Measurements from ENCODE around the gene CTNNA3. TPM values are rescaled to one million over a fixed set of nuclear protein-coding genes. Genes with fewer than 3 reads are reported as not detected.

Gene CTNNA3
- total and polyA plus RNA-seq, 2 donors, result 2.0 to 26.1 TPM

DNA sequence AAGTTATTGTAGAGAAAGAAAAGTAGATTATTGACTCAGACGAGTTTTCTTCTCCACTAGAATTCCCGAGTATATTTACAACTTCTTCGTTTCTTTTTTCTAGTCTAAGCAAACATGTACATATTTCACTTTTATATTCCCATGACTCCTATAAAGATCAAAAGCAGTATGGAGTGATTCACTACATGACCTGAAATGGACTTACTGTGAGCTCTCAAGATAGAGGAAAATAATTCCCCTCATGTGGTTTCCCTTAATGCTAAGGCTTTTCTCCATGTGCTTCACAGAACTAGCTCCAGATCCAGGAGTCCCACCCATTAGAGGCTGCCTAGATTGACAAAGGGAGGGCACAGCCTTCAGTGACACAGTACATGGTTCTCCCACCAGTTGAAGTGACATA, 1593.2 kb downstream of the CTNNA3 start:
- Histone ChIP-seq H3K4me1 (ENCODE audit: insufficient read depth) (no peaks in the 10 kb centered on the region), H3K27ac (ENCODE audit: low read depth) (no peak overlapping the region), H3K36me3 (ENCODE audit: insufficient read depth) (no peaks in the 10 kb centered on the region), H3K4me3 (ENCODE audit: low read depth, low read length) (no peak overlapping the region)
- no peak for DNase-seq (ENCODE audit: extremely low spot score)
- WGBS, result 49% methylated on average over 3 of the region's 3 CpGs

DNA sequence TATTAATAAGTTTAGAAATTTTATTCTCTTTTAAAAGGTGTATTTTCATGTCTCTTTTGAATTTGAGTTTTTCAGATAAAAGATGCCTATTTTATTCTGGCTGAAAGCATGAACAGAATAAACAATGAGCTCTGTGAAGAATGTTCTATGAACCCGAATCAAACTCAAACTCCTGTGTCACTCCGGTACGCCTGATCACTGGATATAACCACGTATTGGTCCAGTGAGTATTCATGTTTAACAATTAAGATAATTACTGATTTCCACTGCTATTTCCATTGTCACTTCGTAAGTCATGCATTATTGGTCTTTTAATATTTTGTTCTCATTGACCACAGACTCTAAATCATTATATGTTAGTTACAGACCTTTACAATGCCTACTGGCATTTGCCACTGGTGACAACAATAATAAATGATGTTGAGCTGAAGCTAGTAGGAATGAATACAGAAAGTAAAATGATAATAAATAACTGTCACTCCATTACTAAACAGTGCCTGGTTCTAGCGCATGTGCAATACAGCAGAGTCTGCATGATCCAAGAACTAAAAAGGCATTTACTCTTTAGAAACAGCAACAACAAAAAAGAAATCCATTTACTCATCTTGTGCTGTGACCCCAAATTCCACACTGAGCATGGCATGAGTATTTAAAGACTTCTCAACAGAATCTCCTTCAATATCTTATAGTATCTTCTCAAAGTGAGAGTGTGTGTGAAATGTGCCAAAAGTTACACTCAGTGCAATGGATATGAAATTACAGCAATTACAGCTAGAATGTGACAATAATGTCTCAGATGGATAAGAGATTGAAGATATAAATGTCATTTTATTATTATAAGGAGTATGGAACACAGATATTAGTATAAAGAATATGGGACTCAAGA, 1597.2 kb downstream of the CTNNA3 start:
- Histone ChIP-seq H3K36me3 (ENCODE audit: insufficient read depth) (no peaks in the 10 kb centered on the region), H3K4me3 (ENCODE audit: low read depth, low read length) (no peak overlapping the region), H3K4me1 (ENCODE audit: insufficient read depth) (no peaks in the 10 kb centered on the region), H3K27ac (ENCODE audit: low read depth) (no peak overlapping the region)
- WGBS, result 75% methylated on average over 6 of the region's 6 CpGs
- DNase-seq (ENCODE audit: extremely low spot score), result no peak

DNA sequence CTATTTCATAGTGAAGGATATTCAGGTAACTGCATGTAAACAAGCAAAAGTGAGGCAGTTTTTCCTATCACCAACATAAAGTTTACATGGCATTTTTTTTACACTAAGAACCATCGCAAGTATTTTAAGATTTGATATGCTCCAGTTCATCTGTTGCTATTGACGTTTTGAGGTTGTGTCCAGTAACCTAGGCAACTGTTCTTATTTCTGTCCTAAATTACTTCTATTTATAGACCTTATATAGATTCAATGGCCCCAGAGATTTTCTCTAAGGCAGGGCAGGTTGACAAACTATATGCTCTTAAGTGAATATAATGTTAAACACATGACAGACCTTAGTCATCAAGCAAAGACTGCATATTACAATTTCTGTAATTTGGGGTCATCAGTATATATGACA, 1600.4 kb downstream of the CTNNA3 start:
- Histone ChIP-seq H3K36me3 (ENCODE audit: insufficient read depth) (no peaks in the 10 kb centered on the region), H3K4me3 (ENCODE audit: low read depth, low read length) (no peak overlapping the region), H3K4me1 (ENCODE audit: insufficient read depth) (no peaks in the 10 kb centered on the region), H3K27ac (ENCODE audit: low read depth) (no peak overlapping the region)
- DNase-seq (ENCODE audit: extremely low spot score), result no peak
- 78% methylated on average over 2 of the region's 2 CpGs for WGBS

DNA sequence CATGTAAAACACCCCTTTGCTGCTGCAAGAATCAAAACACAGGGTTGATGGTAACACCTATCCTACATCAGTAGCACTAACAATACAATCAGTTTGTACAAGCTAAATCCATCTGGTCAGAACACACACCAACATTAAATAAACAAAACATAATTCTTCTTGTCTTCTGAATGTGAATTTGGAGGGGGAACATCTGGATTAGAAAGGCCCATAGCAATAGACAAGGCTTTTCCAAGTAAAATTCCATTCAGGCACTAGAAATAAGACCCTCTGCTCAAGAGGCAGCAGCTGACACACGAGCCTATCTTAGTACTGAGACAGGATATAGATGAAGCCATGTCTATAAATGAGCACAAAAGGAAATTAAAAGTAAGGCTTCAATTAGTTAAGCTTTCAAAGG, 1610.1 kb downstream of the CTNNA3 start:
- 12% methylated on average over 1 of the region's 1 CpG for WGBS
- H3K4me3 ChIP-seq (ENCODE audit: low read depth, low read length), result no peak overlapping the region
- no peak overlapping the region for H3K27ac ChIP-seq (ENCODE audit: low read depth)
- H3K36me3 ChIP-seq (ENCODE audit: insufficient read depth), result no peaks in the 10 kb centered on the region
- no peak for DNase-seq (ENCODE audit: extremely low spot score)
- H3K4me1 ChIP-seq (ENCODE audit: insufficient read depth), result no peaks in the 10 kb centered on the region

DNA sequence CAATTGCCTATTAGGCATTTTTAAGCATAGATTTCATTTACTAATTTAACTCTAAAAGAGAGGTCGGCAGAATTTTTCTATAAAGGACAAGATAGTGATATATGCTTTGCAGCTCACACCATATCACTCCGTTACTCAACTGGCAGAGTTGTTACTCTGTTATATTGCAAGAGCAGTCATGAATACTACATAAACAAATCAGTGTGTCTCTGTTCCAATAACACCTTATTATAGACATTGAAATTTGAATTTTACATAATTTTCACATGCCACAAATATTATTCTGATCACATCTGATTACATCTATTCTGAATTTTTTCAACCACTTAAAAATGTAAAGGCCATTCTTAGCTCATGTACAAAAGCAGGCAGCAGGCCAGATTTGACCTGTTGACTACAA, 1624.1 kb downstream of the CTNNA3 start:
- H3K36me3 ChIP-seq (ENCODE audit: insufficient read depth), result no peaks in the 10 kb centered on the region
- WGBS, result 81% methylated on average over 2 of the region's 2 CpGs
- H3K4me1 ChIP-seq (ENCODE audit: insufficient read depth), result no peaks in the 10 kb centered on the region

DNA sequence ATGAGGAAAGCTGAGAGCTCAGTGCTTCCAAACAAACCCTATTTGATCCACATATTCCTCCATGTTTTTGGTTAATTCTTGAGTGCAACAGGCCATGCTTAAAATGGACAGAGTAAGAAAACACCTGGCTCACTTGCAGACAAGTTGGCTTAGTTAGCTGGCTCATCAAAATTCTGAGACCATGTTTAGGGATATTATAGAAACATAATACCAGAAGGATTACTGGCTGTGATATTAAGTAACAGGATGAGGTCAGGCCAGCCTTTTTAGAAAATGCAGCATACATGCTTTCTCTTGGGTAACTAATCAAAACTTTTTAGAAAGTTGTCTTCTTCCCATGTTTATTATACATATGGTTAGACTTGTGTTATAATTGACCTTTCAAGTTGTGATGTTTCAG, 1637.4 kb downstream of the CTNNA3 start:
- H3K4me1 ChIP-seq (ENCODE audit: insufficient read depth), result no peaks in the 10 kb centered on the region
- no peaks in the 10 kb centered on the region for H3K36me3 ChIP-seq (ENCODE audit: insufficient read depth)
- DNase-seq (ENCODE audit: extremely low spot score), result no peak
- no peak overlapping the region for H3K4me3 ChIP-seq (ENCODE audit: low read depth, low read length)
- H3K27ac ChIP-seq (ENCODE audit: low read depth), result no peak overlapping the region

More for the DNA sequence above, 1624.1 kb downstream of the CTNNA3 start:
- H3K4me3 ChIP-seq (ENCODE audit: low read depth, low read length), result no peak overlapping the region
- no peak for DNase-seq (ENCODE audit: extremely low spot score)
- no peak overlapping the region for H3K27ac ChIP-seq (ENCODE audit: low read depth)

DNA sequence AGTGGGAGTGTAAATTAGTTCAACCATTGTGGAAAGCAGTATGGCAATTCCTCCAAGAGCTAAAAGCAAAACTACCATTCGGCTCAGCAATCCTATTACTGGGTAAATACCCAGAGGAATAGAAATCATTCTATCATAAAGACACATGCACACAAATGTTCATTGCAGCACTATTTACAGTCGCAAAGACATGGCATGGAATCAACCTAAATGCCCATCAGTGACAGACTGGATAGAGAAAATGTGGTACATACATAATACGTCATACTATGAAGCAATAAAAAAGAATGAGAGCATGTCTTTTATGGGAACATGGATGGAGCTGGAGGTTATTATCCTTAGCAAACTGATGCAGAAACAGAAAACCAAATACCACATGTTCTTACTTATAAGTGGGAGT, 1646.7 kb downstream of the CTNNA3 start:
- DNase-seq (ENCODE audit: extremely low spot score), result no peak
- Histone ChIP-seq H3K27ac (ENCODE audit: low read depth) (no peak overlapping the region), H3K4me3 (ENCODE audit: low read depth, low read length) (no peak overlapping the region), H3K36me3 (ENCODE audit: insufficient read depth) (no peaks in the 10 kb centered on the region), H3K4me1 (ENCODE audit: insufficient read depth) (no peaks in the 10 kb centered on the region)
- 84% methylated on average over 3 of the region's 3 CpGs for WGBS

DNA sequence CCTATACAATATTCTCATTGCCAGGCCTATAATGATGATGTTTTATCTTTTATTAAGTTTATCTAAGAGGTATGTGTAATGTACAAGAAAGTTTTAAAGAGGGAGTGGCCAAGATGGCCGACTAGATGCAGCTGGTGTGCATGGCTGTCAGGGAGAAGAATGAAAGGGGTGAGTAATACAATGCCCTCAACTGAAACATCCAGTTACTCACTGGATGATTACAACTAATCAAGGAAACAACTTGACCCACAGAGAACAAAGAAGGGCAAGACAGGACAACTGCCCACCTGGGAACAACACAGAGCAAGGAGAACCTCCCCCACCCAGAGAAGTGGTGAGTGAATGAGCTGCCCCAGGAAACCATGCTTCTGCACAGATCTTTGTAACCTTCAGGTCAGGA, 1650.1 kb downstream of the CTNNA3 start:
- no peaks in the 10 kb centered on the region for H3K4me1 ChIP-seq (ENCODE audit: insufficient read depth)
- DNase-seq (ENCODE audit: extremely low spot score), result no peak
- 84% methylated on average over 1 of the region's 1 CpG for WGBS
- H3K4me3 ChIP-seq (ENCODE audit: low read depth, low read length), result no peak overlapping the region
- no peak overlapping the region for H3K27ac ChIP-seq (ENCODE audit: low read depth)
- H3K36me3 ChIP-seq (ENCODE audit: insufficient read depth), result no peaks in the 10 kb centered on the region

DNA sequence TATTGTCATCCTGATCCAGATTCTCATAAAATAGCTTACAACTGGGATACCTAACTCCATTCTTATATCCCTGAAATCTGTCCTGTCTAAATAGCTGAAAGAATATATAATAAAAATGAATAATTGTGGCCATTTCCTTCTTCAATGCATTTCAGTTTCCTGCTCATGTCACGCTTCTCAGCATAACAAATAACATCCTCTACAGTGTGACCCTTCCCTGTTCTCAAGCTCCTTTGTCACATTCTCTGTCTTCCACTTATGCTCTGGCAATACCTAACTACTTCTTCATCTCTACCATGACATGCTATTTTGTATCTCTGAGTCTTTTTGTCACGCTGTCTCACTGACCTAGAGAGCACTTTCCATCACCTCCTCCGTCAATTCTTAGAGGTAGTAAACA, 1654.2 kb downstream of the CTNNA3 start:
- WGBS, result 78% methylated on average over 3 of the region's 3 CpGs
- no peak for DNase-seq (ENCODE audit: extremely low spot score)
- H3K27ac ChIP-seq (ENCODE audit: low read depth), result no peak overlapping the region
- no peaks in the 10 kb centered on the region for H3K36me3 ChIP-seq (ENCODE audit: insufficient read depth)
- no peak overlapping the region for H3K4me3 ChIP-seq (ENCODE audit: low read depth, low read length)
- H3K4me1 ChIP-seq (ENCODE audit: insufficient read depth), result no peaks in the 10 kb centered on the region

DNA sequence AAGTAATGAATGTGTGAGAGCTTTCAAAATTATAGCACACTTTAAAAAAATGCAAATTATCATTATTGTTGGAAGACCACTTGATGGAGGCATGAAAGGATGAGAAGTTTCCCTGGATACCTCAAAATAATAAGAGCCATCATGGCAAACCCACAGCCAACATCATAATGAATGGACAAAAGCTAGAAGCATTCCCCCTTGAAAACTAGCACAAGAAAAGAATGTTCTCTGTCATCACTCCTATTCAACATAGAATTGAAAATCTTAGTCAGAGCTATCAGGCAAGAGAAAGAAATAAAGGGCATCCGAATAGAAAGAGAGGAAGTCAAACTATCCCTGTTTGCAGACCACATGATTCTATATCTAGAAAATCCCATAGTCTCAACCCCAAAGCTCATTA, 1657.4 kb downstream of the CTNNA3 start:
- no peak for DNase-seq (ENCODE audit: extremely low spot score)
- Histone ChIP-seq H3K27ac (ENCODE audit: low read depth) (no peak overlapping the region), H3K4me1 (ENCODE audit: insufficient read depth) (no peaks in the 10 kb centered on the region), H3K4me3 (ENCODE audit: low read depth, low read length) (no peak overlapping the region), H3K36me3 (ENCODE audit: insufficient read depth) (no peaks in the 10 kb centered on the region)
- WGBS, result 82% methylated on average over 1 of the region's 1 CpG

DNA sequence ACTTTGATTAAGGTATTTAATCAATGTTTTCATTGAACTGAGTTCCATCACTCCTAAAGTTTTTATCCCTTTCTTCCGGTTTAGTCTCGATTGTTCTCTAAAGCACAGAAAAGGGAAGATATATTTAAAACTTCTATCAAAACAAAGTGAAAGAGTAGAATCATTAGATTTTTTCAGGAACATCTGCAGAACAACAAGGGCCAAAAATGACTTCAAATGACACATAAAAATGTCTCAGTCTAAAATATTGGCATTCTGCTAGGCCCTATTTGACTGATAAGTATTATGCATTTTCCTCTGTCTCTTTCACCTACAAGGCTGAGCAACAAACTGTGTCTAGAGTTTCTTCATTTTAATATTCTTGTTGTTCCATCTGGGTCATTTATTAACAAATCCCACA, 1669.7 kb downstream of the CTNNA3 start:
- 80% methylated on average over 2 of the region's 2 CpGs for WGBS
- Histone ChIP-seq H3K4me3 (ENCODE audit: low read depth, low read length) (no peak overlapping the region), H3K36me3 (ENCODE audit: insufficient read depth) (no peaks in the 10 kb centered on the region), H3K4me1 (ENCODE audit: insufficient read depth) (no peaks in the 10 kb centered on the region), H3K27ac (ENCODE audit: low read depth) (no peak overlapping the region)
- no peak for DNase-seq (ENCODE audit: extremely low spot score)

DNA sequence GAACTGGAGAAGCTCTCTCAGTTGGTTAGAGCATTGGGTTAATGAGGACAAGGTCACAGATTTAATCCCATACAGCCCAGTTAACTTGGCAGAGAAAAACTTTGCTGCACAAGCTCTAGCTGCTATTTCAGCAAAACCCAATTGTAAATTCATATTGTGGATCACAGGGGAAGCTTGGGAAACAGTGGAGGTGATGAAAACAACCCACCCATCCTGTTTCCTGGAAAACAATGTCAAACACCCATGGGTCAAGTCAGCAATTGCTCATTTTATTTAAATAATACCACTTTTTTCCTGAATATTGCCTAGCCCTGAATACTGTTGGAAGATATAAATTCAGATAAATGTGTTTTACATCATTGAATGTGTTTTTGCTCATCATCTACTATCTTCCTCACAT, 1670.8 kb downstream of the CTNNA3 start:
- Histone ChIP-seq H3K36me3 (ENCODE audit: insufficient read depth) (no peaks in the 10 kb centered on the region), H3K27ac (ENCODE audit: low read depth) (no peak overlapping the region), H3K4me3 (ENCODE audit: low read depth, low read length) (no peak overlapping the region), H3K4me1 (ENCODE audit: insufficient read depth) (no peaks in the 10 kb centered on the region)
- DNase-seq (ENCODE audit: extremely low spot score), result no peak

DNA sequence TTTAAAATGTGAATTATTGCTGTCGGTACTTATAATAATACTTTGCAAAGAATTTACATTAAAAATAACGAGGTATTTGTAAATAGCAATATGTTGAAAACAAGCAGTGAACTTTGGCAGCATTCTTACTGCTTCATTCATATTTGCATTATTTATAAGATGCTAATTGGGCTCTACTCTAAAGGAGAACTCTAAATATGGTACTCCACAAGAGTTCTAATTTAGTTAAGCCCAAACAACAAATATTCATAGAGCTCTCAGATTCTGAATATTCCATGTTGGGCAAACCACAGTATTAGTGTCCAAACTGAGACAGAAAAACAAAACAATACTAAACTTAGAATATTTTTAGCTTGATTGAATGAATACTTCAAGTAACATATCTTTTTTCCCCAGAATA, 1674.6 kb downstream of the CTNNA3 start:
- 65% methylated on average over 2 of the region's 2 CpGs for WGBS
- Histone ChIP-seq H3K4me1 (ENCODE audit: insufficient read depth) (no peaks in the 10 kb centered on the region), H3K36me3 (ENCODE audit: insufficient read depth) (no peaks in the 10 kb centered on the region), H3K27ac (ENCODE audit: low read depth) (no peak overlapping the region), H3K4me3 (ENCODE audit: low read depth, low read length) (no peak overlapping the region)
- no peak for DNase-seq (ENCODE audit: extremely low spot score)

DNA sequence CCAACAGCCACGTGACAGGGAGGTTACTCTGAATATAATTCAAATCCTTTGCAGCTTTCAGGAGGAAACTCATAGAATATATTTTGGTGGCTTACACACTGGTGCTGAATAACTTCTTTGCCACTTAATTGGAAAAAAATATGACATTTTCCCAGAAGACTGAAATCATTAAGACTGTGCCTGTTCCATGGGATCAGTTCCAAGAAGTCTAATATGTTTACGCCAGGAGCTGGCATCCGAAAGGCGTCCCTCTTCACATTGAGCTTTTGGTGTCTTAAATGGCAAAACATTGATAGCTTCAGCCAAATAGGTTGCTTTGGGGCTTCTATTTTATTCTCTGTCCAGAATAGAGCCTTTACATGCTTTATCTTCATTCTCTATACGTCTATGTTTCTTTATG, 1687.8 kb downstream of the CTNNA3 start:
- H3K27ac ChIP-seq (ENCODE audit: low read depth), result no peak overlapping the region
- 86% methylated on average over 5 of the region's 5 CpGs for WGBS
- no peaks in the 10 kb centered on the region for H3K4me1 ChIP-seq (ENCODE audit: insufficient read depth)
- H3K36me3 ChIP-seq (ENCODE audit: insufficient read depth), result no peaks in the 10 kb centered on the region
- no peak overlapping the region for H3K4me3 ChIP-seq (ENCODE audit: low read depth, low read length)
- DNase-seq (ENCODE audit: extremely low spot score), result no peak

DNA sequence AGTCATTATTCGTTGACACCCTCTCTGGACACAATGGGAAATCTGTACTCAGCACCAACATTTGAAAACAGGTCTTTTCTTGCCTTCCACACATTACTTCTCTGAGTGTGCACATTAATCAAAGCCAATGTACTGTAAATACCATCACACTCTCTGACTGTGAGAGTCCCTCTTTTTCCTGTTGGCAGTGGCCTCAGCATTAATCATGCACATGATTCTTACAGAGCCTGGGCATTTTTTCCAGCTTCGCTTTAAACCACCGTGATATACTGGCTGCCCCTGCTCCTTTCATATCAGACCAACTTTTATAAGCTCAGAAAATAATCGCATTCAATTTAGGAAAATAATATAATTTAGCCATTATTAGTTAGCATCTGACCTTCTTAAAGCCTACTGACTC, 1689.6 kb downstream of the CTNNA3 start:
- no peak for DNase-seq (ENCODE audit: extremely low spot score)
- H3K4me3 ChIP-seq (ENCODE audit: low read depth, low read length), result no peak overlapping the region
- WGBS, result 71% methylated on average over 4 of the region's 4 CpGs
- no peak overlapping the region for H3K27ac ChIP-seq (ENCODE audit: low read depth)
- no peaks in the 10 kb centered on the region for H3K36me3 ChIP-seq (ENCODE audit: insufficient read depth)
- no peaks in the 10 kb centered on the region for H3K4me1 ChIP-seq (ENCODE audit: insufficient read depth)

Data from urinary bladder (tissue), 4 donors.